Activated naive CD8-positive, alpha-beta T cell treated with anti-CD3 and anti-CD28 coated beads for 36 hours (primary cell): ENCODE results near the gene RNASE2. TPM values are rescaled to one million over a fixed set of nuclear protein-coding genes. Genes with fewer than 3 reads are reported as not detected.
"Not testable (repeated sequence)": the region's sequence is repeated elsewhere in the genome, so short reads cannot be mapped to it uniquely, and the experiment has no call there.

Experiments used
- DNase-seq: peaks from one replicate; pipeline ENCODE4 v3.0.0; 2021
- H3K27ac Mint-ChIP-seq: one replicate; pipeline ENCODE4 v1.8.0; 2022; ENCODE audit warnings: mild to moderate bottlenecking, moderate library complexity, mixed read lengths
- H3K27me3 Mint-ChIP-seq: one replicate; pipeline ENCODE4 v1.8.0; 2022; ENCODE audit warnings: mild to moderate bottlenecking, mixed read lengths
- H3K36me3 Mint-ChIP-seq: one replicate; pipeline ENCODE4 v1.8.0; 2021; ENCODE audit warnings: mild to moderate bottlenecking, mixed read lengths
- H3K4me1 Mint-ChIP-seq: one replicate; pipeline ENCODE4 v1.8.0; 2021; ENCODE audit warnings: mixed read lengths
- H3K4me3 Mint-ChIP-seq: one replicate; pipeline ENCODE4 v1.8.0; 2022; ENCODE audit warnings: mild to moderate bottlenecking, moderate library complexity, mixed read lengths
- H3K9me3 Mint-ChIP-seq: one replicate; pipeline ENCODE4 v1.8.0; 2022; ENCODE audit warnings: mixed read lengths
- total RNA-seq, 2 experiments: library from RNA; stranded (reverse); gene quantifications; one replicate each; pipeline ENCODE4 v1.2.3, GENCODE V29; 2021

Gene RNASE2
- total RNA-seq: not detected

DNA sequence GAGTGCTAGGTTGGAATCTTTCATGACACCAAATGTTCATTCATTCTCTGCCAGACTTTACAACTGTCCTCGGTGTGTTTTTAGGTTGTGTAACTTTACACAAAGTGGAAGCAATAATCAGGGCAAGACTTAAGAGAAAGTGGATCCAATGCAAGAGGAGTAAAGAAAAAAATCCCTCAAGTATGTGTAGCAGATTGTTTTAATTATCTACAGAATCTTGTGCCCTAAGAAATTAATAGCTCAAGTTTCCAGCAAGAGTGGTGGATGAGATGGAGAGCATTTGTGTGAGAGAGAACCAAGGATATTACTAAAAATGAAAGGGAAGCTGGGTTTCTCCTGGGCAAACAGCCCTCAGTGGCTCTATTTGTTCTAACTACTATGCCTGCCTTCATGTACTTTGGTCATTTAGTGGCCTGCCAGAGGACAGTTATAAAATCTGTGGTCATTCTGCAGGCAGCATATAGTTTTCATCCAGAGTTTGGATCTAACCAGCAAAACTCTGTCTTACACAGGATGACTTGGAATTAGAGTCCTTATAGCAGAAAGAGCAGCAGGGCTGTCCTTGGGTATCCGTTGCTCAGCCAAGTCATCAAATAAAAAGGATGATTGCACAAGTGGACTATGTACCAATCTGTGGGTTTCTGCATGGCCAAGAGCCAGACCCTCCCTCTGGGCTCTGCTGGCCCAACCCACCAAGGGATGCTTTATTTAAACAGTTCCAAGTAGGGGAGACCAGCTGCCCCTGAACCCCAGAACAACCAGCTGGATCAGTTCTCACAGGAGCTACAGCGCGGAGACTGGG, at the start of gene RNASE2:
TSS of gene RNASE2 (plus strand) at position 752 of the 802 bp plus-strand sequence. CDS start 285 bp downstream, outside the sequence.
- H3K4me1 Mint-ChIP-seq, H3K27ac Mint-ChIP-seq: not testable (repeated sequence)

DNA sequence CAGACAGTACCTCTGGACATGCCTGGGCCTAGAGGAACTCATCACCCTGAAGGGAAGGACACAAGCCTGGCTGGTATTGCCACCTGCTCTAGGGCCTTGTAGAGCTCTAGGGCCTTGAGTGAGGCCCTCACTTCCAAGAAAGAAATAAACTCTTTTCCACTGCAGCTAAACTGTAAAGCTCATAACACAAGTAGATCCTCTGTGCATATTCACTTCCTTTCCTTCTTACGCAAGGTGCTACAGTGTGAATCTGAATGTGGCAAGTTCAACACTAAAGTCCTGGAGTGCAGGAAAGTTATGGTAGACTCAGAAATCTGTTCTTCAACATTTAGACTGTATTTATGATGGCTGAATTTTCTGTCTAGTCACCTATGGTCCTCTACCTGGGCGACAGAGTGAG, 49.6 kb upstream of the RNASE2 start:
- Mint-ChIP-seq H3K9me3 (no peaks in the 10 kb centered on the region), H3K4me3 (no peak overlapping the region), H3K27ac (no peak overlapping the region), H3K27me3 (peaks cover 14% of the 10 kb centered on the region), H3K4me1 (no peaks in the 10 kb centered on the region), H3K36me3 (no peaks in the 10 kb centered on the region)
- DNase-seq: no peak

More for the DNA sequence above, at the start of gene RNASE2:
- H3K9me3 Mint-ChIP-seq, DNase-seq, H3K36me3 Mint-ChIP-seq, H3K27me3 Mint-ChIP-seq, H3K4me3 Mint-ChIP-seq: not testable (repeated sequence)

DNA sequence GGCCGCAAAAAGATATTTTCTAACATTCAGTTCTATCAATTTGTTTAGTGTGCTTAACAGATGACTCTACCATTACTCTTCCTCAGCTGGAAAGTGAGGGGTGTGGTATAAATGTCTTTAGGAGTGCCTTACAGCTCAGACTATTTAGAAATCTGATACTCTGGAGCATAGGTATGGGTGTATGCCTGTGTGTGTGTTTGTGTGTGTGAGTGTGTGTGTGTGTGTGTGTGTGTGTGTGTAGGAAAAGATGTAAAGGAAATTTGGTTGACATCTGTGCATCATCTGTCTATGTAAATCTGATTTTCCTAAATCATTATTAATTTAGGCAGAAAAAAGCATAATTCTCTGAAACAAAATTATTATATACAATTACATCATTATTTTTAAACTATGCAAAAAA, 48.1 kb upstream of the RNASE2 start:
- Mint-ChIP-seq H3K4me1 (no peaks in the 10 kb centered on the region), H3K27me3 (peaks cover 19% of the 10 kb centered on the region), H3K4me3 (no peak overlapping the region), H3K27ac (no peak overlapping the region), H3K9me3 (no peaks in the 10 kb centered on the region), H3K36me3 (no peaks in the 10 kb centered on the region)
- DNase-seq: no peak

DNA sequence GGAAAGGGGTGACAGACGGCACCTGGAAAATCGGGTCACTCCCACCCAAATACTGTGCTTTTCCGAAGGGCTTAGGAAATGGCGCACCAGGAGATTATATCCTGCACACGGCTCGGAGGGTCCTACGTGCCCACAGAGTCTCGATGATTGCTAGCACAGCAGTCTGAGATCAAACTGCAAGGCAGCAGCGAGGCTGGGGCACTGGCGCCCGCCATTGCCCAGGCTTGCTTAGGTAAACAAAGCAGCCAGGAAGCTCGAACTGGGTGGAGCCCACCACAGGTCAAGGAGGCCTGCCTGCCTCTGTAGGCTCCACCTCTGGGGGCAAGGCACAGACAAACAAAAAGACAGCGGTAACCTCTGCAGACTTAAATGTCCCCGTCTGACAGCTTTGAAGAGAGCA, 44.5 kb upstream of the RNASE2 start:
- H3K36me3 Mint-ChIP-seq, H3K4me1 Mint-ChIP-seq, H3K9me3 Mint-ChIP-seq, H3K4me3 Mint-ChIP-seq, H3K27ac Mint-ChIP-seq, DNase-seq: not testable (repeated sequence)
- H3K27me3 Mint-ChIP-seq: peaks cover 19% of the 10 kb centered on the region

DNA sequence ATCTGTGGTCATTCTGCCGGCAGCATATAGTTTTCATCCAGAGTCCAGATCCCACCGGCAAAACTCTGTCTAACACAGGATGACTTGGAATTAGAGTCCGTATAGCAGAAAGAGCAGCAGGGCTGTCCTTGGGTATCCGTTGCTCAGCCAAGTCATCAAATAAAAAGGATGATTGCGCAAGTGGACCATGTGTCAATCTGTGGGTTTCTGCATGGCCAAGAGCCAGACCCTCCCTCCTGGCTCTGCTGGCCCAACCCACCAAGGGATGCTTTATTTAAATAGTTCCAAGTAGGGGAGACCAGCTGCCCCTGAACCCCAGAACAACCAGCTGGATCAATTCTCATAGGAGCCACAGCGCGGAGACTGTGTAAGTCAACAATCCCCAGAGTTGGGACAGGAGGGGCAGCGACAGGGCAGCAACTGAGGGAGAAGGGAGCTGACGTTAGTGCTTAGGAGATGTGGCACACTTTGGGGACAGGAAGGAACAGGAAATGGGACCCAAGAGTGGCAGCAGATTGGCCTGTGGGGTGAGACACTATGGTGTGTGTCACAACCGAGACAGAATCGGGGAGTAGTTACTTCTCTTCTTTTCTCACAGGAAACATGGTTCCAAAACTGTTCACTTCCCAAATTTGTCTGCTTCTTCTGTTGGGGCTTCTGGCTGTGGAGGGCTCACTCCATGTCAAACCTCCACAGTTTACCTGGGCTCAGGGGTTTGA, 36.1 kb upstream of the RNASE2 start:
- H3K4me1 Mint-ChIP-seq, H3K36me3 Mint-ChIP-seq, DNase-seq, H3K27ac Mint-ChIP-seq, H3K9me3 Mint-ChIP-seq, H3K4me3 Mint-ChIP-seq: not testable (repeated sequence)
- H3K27me3 Mint-ChIP-seq: peaks cover 37% of the 10 kb centered on the region

DNA sequence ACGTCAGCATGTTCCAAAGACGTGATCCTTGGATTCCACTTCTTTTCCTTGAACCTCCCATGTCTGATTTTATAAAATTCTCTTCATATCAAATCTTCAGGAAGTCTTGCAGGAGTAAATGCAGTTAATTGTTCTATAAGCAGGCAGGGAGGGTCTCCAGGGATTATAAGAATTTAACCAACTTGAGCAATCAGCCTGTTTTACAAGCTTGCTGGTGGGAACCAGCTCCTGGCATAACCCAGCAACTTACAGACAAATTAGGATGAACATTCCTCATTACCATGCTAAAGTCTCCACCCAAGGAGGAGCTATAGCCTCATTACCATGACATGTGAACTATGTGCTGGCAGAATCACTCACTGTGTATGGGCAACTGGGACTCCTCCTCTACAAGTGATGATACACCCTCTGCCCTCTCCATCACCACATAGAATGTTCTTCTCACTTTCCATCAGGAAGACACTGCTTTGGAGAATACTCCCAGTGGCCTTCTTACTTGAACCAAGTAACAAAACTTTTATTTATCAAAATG, 31.5 kb upstream of the RNASE2 start:
- not testable (repeated sequence) for H3K27ac Mint-ChIP-seq, H3K4me3 Mint-ChIP-seq, DNase-seq, H3K4me1 Mint-ChIP-seq, H3K36me3 Mint-ChIP-seq
- Mint-ChIP-seq H3K27me3 (peaks cover 33% of the 10 kb centered on the region), H3K9me3 (peaks cover 14% of the 10 kb centered on the region)

DNA sequence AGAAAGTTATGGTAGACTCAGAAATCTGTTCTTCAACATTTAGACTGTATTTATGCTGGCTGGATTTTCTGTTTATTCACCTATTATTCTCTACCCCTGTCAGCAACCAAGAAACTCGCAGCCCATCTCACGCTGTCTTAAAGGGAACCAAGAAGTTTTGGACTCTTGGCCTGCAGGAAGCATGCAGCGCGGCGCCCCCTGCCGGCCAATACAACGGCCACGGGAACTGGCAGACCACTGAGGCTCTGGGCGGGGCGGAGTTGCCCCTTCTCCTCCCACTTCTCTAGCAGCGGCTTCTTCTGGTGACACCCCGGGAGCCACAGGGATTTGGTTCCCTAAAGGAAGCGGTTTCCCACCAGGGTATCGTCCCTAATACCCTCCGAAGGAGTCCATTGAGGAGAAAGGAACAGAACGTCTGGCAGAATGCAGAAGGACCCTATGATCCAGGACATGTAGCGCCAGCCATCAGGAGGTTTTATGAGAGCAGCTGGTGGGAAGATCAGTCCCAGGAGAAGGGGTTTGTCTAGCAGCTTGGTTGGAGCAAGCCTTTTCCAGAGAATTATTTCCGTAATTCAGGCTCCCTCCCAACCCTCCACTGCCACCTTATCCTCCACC, 21.0 kb upstream of the RNASE2 start:
- Mint-ChIP-seq H3K27me3 (peaks cover 4% of the 10 kb centered on the region), H3K4me1 (no peaks in the 10 kb centered on the region), H3K27ac (no peak overlapping the region), H3K36me3 (no peaks in the 10 kb centered on the region), H3K4me3 (no peak overlapping the region), H3K9me3 (no peaks in the 10 kb centered on the region)
- peak; percentile 50 for DNase-seq

DNA sequence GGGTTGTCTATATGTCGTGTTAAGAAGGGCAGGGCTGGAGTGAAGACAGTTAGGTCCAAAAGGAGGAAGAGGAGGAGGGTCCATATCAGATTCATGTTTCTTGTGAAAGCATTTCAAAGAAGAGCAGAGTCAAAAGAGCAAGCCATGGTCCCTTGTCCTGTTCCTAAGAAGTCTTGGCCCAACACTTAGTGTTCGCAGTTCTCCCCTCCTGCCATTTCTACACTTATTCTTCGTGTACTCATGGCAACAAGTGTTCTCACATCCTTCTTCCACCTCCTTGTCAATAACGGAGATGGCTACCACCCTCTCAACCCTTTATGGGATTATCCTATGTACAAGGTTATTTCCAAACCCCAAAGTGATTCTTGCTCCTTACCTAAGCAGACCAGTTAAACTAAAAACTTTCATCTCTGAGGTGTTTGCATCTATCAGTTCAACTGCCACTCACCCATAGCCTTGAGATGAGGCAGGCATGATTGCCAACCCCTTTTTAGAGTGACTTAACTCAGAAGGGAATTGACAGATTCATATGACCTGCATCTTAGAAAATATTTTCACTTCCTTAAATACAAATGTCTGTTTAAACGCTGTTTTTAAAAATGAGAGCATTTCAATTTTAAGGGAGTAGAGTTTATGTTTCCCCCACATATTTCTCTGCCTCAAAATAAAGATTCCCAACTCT, 19.8 kb upstream of the RNASE2 start:
- Mint-ChIP-seq H3K4me3 (no peak overlapping the region), H3K36me3 (no peaks in the 10 kb centered on the region), H3K27ac (no peak overlapping the region), H3K9me3 (no peaks in the 10 kb centered on the region), H3K4me1 (no peaks in the 10 kb centered on the region), H3K27me3 (no peaks in the 10 kb centered on the region)
- DNase-seq: no peak

DNA sequence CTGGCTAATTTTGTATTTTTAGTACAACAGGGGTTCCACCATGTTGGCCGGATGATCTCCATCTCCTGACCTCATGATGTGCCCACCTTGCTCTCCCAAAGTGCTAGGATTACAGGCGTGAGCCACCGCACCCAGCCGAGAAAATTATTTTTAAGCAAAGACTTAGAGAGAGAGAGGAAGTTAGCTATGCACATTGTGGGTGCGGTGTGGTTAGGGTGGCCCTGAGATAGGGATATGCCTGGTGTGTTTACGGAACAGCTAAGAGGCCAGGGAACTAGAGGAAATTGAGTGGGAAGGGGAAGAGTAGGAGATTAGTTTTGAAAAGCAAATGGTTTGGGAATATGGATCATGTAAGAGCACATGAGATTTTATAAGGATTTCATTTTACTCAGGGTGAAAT, 10.1 kb upstream of the RNASE2 start:
- not testable (repeated sequence) for H3K27ac Mint-ChIP-seq, DNase-seq, H3K9me3 Mint-ChIP-seq, H3K4me1 Mint-ChIP-seq, H3K4me3 Mint-ChIP-seq, H3K36me3 Mint-ChIP-seq
- peaks cover 21% of the 10 kb centered on the region for H3K27me3 Mint-ChIP-seq

DNA sequence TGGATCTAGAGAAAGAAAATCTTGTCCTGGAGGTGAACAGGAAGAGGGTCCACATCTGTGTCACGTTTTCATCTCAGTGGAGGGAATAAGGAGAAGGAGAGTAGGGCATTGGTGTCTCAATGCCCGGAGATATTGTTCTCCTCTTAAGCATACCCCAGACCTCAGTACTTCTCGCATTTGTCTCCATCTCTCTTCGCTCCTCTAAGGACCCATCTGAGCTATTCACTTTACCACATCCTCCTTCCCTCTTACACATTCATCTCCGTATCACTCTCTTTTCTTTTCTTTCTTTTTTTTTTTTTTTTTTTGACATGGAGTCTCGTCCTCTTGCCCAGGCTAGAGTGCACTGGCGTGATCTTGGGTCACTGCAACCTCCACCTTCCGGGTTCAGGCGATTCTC, 8.6 kb upstream of the RNASE2 start:
- H3K27me3 Mint-ChIP-seq: peaks cover 17% of the 10 kb centered on the region
- not testable (repeated sequence) for H3K4me3 Mint-ChIP-seq, DNase-seq, H3K9me3 Mint-ChIP-seq, H3K36me3 Mint-ChIP-seq, H3K27ac Mint-ChIP-seq, H3K4me1 Mint-ChIP-seq

DNA sequence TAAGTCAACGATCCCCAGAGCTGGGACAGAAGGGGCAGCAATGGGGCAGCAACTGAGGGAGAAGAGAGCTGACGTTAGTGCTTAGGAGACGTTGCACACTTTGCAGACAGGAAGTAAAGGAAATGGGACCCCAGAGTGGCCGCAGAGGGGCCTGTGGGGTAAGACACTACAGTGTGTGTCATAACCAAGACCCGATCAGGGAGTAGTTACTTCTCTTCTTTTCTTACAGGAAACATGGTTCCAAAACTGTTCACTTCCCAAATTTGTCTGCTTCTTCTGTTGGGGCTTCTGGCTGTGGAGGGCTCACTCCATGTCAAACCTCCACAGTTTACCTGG, 219 bp downstream of the RNASE2 start:
- H3K27ac Mint-ChIP-seq: not testable (repeated sequence)

DNA sequence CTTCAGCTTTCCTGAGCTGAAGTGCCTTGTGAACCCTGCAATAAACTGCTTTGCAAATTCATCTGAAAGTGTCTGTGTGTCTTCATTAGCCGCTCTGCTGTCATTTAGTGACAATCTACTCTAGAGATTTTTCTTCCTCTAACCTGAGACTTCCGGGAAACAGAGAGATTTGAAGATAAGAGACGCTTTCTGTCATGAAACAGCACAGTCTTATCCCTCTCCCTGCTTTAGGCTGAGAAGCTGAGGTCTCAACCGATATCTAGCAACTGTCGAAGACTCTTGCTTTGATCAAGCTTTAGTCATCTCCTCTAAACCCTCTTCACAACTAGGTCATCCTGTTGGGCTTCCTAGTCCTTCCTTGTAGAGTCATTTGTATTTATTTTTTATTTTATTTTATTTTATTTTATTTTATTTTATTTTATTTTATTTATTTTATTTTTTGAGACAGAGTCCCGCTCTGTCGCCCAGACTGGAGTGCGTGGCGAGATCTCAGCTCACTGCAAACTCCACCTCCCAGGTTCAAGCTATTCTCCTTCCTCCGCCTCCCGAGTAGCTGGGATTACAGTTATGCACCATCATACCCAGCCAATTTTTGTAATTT, 1.2 kb downstream of the RNASE2 start:
- DNase-seq: no peak
- Mint-ChIP-seq H3K4me1 (peaks cover 5% of the 10 kb centered on the region), H3K36me3 (no peaks in the 10 kb centered on the region), H3K27me3 (peaks cover 18% of the 10 kb centered on the region), H3K9me3 (no peaks in the 10 kb centered on the region), H3K4me3 (no peak overlapping the region), H3K27ac (no peak overlapping the region)

More for the DNA sequence above, 219 bp downstream of the RNASE2 start:
- peaks cover 15% of the 10 kb centered on the region for H3K27me3 Mint-ChIP-seq
- not testable (repeated sequence) for H3K36me3 Mint-ChIP-seq, H3K4me1 Mint-ChIP-seq, H3K9me3 Mint-ChIP-seq, H3K4me3 Mint-ChIP-seq, DNase-seq

DNA sequence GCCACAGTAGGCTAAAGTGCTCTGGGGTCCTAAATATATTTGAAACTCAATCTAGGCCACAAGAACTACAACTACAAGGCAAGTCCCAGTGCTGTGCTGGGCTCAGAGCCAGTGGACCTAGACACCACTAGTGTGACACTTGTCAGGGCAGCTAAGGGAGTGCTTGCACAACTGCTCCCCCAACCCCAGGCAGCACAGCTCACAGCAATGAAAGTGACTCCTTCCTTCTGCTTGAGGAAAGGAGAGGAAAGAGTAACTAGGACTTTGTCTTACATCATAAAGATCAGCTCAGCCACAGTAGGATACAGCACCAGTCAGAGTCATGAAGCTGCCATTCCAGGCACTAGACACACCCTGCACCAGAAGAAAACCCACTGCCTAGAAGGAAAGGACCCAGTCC, 3.7 kb downstream of the RNASE2 start:
- H3K27ac Mint-ChIP-seq, H3K9me3 Mint-ChIP-seq, H3K4me3 Mint-ChIP-seq, H3K36me3 Mint-ChIP-seq, H3K4me1 Mint-ChIP-seq, DNase-seq: not testable (repeated sequence)
- peaks cover 30% of the 10 kb centered on the region for H3K27me3 Mint-ChIP-seq

DNA sequence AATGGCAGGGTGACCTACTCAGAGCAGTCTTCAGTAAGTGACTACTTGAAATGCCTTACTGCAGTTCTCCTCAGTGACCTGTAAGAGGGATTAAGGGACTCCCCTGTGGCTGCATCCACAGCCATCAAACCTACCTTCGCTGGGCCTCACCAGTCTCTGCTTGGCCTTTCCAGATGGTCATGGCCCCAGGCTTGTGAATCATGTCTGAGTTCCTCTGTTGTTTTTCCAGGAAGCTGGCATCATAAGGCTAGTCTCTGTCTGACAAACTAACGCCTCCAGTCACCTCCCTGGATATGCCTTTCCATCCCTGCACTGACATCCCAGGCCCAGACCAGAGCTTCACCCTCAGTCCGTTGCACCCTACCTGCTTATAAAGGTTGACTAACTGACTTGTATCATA, 14.0 kb downstream of the RNASE2 start:
- Mint-ChIP-seq H3K4me1 (peaks cover 11% of the 10 kb centered on the region), H3K36me3 (no peaks in the 10 kb centered on the region), H3K27ac (no peak overlapping the region), H3K9me3 (no peaks in the 10 kb centered on the region), H3K4me3 (no peak overlapping the region), H3K27me3 (peaks cover 56% of the 10 kb centered on the region)
- no peak for DNase-seq

DNA sequence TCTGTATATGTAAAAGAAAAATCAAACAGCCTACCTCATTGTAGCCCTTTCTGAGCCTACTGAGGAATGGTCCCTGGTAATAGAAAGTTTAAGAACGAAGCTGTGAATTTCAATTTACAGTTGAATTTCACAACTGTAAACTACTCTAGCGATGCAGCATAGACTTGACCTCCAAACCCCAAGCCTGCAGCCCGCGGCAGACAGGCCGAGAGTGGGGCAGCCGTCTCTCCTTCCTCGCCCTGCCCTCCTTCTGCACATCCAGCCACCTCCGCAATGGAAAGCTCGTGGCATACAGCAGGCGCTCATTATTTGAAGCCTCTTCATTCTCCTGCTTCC, 15.3 kb downstream of the RNASE2 start:
- H3K36me3 Mint-ChIP-seq: no peaks in the 10 kb centered on the region

More for the DNA sequence above, 15.3 kb downstream of the RNASE2 start:
- Mint-ChIP-seq H3K4me1 (peaks cover 11% of the 10 kb centered on the region), H3K9me3 (no peaks in the 10 kb centered on the region), H3K4me3 (peak overlapping the region; percentile 87), H3K27me3 (peaks cover 49% of the 10 kb centered on the region), H3K27ac (no peak overlapping the region)
- DNase-seq: no peak
